Measurements from ENCODE around the gene SMIM45.

DNA sequence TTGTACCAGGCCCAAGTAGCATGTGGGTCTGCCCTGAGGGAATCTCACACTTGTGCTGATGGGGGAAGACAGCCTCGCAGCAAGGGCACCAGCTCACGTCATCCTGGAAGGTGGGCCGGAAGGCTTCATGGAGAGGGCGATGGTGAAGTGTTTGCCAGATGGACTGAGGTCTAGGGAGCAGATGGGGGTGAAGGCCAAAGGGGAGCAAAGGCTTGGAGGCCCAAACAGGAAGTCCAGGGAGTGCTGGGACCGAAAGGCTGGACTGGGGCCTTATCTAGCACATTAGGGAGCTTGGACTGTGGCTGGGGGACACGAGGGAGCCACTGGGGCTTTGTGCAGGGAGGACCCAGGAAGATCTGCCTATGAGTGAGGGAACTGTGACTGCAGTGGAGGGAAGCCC lies 24.1 kb upstream of the SMIM45 start:
- TF ChIP-seq, protein P1, sequence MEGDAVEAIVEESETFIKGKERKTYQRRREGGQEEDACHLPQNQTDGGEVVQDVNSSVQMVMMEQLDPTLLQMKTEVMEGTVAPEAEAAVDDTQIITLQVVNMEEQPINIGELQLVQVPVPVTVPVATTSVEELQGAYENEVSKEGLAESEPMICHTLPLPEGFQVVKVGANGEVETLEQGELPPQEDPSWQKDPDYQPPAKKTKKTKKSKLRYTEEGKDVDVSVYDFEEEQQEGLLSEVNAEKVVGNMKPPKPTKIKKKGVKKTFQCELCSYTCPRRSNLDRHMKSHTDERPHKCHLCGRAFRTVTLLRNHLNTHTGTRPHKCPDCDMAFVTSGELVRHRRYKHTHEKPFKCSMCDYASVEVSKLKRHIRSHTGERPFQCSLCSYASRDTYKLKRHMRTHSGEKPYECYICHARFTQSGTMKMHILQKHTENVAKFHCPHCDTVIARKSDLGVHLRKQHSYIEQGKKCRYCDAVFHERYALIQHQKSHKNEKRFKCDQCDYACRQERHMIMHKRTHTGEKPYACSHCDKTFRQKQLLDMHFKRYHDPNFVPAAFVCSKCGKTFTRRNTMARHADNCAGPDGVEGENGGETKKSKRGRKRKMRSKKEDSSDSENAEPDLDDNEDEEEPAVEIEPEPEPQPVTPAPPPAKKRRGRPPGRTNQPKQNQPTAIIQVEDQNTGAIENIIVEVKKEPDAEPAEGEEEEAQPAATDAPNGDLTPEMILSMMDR (IDR thresholded peaks at IDR 0.05), result no peak
- TF ChIP-seq POLR2A (IDR thresholded peaks at IDR 0.05), result no peak

Data from body of pancreas (tissue), 4 donors.